HFFc6 (cell line): Measurements from ENCODE around the gene KATNAL1. TPM values are rescaled to one million over a fixed set of nuclear protein-coding genes. Genes with fewer than 3 reads are reported as not detected.

ENCODE experiments used
- DNase-seq: peaks from one replicate; pipeline ENCODE4 v3.0.0-alpha.2; 2018
- H3K27ac Mint-ChIP-seq: 2 replicates; pipeline ENCODE4 v1.8.0; 2020; ENCODE audit warnings: mild to moderate bottlenecking, mixed read lengths
- H3K27me3 Mint-ChIP-seq: 2 replicates; pipeline ENCODE4 v1.8.0; 2021; ENCODE audit warnings: mild to moderate bottlenecking, moderate library complexity, mixed read lengths; ENCODE audit not compliant: insufficient read depth
- H3K36me3 Mint-ChIP-seq: 2 replicates; pipeline ENCODE4 v1.8.0; 2021; ENCODE audit warnings: low read depth, mixed read lengths
- H3K4me1 Mint-ChIP-seq: 2 replicates; pipeline ENCODE4 v1.8.0; 2020; ENCODE audit warnings: low read depth, mixed read lengths
- H3K4me3 Mint-ChIP-seq: 2 replicates; pipeline ENCODE4 v1.8.0; 2020; ENCODE audit warnings: mild to moderate bottlenecking, moderate library complexity, mixed read lengths
- H3K9me3 Mint-ChIP-seq: 2 replicates; pipeline ENCODE4 v1.8.0; 2020; ENCODE audit warnings: mild to moderate bottlenecking, mixed read lengths
- total RNA-seq, 6 experiments: library from RNA; stranded (reverse); fragmentation: NEBNext Ultra II Directional; extraction: Animal tissue kit (Norgen Biotek cat#: 25700); gene quantifications; 2 replicates in 1 of 6; 3 replicates in 5 of 6; pipeline ENCODE4 v1.2.3, GENCODE V29; 2021
- TF ChIP-seq, protein P1 (sequence below): fragments of 200-600 bp; sonication (generic); IDR thresholded peaks from 2 replicates; pipeline ENCODE4 v1.5.0; 2021; ENCODE audit warnings: antibody characterized with exemption, mild to moderate bottlenecking

KATNAL1 gene
- total RNA-seq, 6 experiments from 2014 or later: 48.2 to 71.4 (median 61.2) TPM

DNA sequence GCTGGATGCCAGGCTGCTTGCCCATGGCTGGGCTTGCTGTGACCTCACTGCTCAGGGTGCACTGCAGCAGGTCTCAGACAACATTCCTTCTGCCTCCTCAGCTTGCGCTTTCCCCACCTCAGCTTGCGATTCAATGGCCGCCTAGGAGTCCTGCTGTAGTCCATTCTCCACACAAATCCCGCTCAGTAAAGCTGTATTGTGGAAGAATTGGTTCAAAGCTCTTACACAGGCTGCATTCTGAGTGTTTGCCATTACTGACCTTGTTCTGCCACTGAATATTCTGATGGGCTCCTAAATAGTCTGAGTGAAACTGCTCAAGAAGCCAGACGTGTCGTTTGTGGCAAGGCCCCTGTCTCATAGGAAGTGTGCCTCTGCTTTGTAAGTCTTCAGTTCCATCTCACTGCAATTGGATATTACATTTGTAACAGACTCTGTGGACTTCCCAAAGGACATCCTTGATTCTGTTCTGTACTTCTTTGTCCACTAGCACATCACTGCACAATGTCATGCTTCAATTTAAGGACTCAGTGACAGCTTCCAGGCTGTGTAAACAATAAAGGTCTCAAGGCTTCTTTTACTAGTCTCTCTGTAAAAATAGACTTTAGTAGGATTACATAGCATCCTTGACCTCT is 49.8 kb downstream of the KATNAL1 start:
- Mint-ChIP-seq H3K4me3 (no peak overlapping the region), H3K36me3 (peaks cover 10% of the 10 kb centered on the region)

DNA sequence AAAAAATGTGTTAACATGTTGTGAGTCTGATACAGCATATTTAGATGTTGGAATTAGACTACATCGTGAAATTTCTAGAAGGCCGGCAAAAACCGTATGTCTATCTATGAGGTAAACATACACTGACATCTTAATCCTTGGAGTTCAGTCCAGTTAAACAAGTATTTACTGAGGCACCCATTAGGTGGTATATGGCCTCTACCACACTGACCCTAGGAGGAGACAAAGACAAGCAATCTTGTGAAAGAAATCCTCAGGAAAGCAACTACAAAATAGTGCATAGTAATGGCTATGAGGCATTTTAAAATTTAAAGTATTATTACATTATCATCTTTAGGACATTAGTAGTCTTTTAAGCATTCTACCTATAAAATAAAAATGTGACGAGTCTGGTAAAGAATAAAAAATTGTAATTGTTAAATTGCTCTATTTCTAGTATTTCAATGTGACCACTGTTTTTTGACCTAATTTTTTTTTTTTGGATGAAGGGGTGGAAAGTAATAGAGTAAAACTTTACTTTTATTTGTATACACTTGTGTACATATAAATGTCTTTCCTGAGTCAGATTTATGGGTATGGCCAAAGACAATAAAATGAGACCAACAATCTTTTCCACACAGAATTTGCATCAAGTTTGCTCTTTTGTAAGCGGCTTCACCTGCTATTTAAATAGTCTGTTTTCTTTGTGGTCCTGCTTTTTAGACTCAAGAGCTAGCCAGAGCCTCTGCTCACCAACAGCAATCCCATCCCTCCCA is 50.5 kb downstream of the KATNAL1 start:
- no peak for DNase-seq
- H3K27me3 Mint-ChIP-seq: no peaks in the 10 kb centered on the region; the same call in 1 of the 2 replicates
- peaks cover 26% of the 10 kb centered on the region for H3K4me1 Mint-ChIP-seq
- H3K9me3 Mint-ChIP-seq: no peaks in the 10 kb centered on the region
- peaks cover 10% of the 10 kb centered on the region for H3K36me3 Mint-ChIP-seq
- TF ChIP-seq, protein P1, sequence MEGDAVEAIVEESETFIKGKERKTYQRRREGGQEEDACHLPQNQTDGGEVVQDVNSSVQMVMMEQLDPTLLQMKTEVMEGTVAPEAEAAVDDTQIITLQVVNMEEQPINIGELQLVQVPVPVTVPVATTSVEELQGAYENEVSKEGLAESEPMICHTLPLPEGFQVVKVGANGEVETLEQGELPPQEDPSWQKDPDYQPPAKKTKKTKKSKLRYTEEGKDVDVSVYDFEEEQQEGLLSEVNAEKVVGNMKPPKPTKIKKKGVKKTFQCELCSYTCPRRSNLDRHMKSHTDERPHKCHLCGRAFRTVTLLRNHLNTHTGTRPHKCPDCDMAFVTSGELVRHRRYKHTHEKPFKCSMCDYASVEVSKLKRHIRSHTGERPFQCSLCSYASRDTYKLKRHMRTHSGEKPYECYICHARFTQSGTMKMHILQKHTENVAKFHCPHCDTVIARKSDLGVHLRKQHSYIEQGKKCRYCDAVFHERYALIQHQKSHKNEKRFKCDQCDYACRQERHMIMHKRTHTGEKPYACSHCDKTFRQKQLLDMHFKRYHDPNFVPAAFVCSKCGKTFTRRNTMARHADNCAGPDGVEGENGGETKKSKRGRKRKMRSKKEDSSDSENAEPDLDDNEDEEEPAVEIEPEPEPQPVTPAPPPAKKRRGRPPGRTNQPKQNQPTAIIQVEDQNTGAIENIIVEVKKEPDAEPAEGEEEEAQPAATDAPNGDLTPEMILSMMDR: no peak
- H3K4me3 Mint-ChIP-seq: no peak overlapping the region
- H3K27ac Mint-ChIP-seq: peak overlapping the region; percentile 61

More for the DNA sequence above, 49.8 kb downstream of the KATNAL1 start:
- Mint-ChIP-seq H3K9me3 (no peaks in the 10 kb centered on the region), H3K27me3 (no peaks in the 10 kb centered on the region; the same call in 1 of the 2 replicates), H3K27ac (peak overlapping the region; percentile 61), H3K4me1 (peaks cover 26% of the 10 kb centered on the region)
- no peak for DNase-seq
- TF ChIP-seq, protein P1: no peak

DNA sequence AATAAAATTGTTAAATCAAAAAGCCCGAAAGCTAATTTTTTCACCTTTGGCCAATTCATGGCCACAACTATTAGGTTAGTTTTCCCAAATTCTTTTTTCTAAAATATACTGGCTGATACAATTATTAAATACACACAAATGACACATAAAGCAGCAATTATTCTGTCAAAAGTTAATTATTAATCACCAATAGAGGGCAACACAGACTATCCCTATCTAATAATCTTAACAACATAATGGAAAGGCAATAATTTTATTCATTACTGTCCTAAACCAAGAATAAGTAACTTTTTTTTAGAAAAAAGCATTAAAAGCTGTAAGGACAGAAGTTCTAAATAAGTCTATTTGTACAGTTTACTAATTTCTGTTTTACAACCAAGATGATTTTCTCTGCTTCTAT is 51.7 kb downstream of the KATNAL1 start:
- Mint-ChIP-seq H3K9me3 (no peaks in the 10 kb centered on the region), H3K27me3 (no peaks in the 10 kb centered on the region; the same call in 1 of the 2 replicates), H3K27ac (no peak overlapping the region), H3K36me3 (peaks cover 16% of the 10 kb centered on the region), H3K4me1 (peaks cover 26% of the 10 kb centered on the region), H3K4me3 (no peak overlapping the region)
- DNase-seq: no peak
- TF ChIP-seq, protein P1: peak; percentile 60

DNA sequence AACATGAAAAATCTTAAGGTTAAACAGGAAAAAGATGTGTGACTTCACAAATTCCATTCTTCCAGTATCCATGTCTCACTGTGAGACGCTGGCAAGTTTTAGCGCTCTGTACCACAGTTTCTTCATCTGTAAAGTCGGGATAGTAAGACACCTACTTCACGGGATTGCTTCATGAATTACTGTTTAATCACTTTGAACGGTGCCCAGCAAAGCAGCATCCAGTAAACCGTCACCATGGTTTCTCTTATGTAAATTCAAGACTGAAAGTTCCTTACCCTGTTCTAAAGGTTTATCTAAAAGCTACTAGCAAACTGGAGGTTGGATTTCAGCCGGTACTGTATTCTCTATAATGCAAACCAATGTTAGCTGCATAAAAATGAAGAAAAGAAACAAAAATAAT is 53.5 kb downstream of the KATNAL1 start:
- peaks cover 20% of the 10 kb centered on the region for H3K4me1 Mint-ChIP-seq
- H3K27me3 Mint-ChIP-seq: no peaks in the 10 kb centered on the region
- peaks cover 27% of the 10 kb centered on the region for H3K36me3 Mint-ChIP-seq
- DNase-seq: no peak
- H3K4me3 Mint-ChIP-seq: no peak overlapping the region
- no peaks in the 10 kb centered on the region for H3K9me3 Mint-ChIP-seq
- TF ChIP-seq, protein P1: no peak
- H3K27ac Mint-ChIP-seq: no peak overlapping the region; the same call in 1 of the 2 replicates

DNA sequence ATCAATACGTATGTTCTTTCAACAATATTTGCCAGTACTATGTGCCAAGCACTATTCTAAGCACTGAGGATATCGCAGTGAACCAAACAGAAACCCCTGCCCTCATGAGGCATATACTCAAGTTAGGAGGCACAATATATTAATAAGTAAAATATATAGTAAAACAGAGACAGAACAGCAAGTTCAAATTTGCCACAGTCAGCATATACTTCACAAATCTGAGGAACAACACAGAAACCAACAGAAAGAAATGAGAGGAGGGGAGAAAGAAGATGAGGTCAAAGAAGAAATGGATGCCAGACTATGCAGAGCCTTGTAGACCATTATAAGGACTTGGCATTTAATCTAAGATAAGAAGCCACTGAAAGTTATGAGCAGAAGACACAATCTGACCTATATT is 59.9 kb downstream of the KATNAL1 start:
- H3K36me3 Mint-ChIP-seq: peaks cover 51% of the 10 kb centered on the region
- peaks cover 8% of the 10 kb centered on the region; the same call in 1 of the 2 replicates for H3K4me1 Mint-ChIP-seq
- H3K27ac Mint-ChIP-seq: no peak overlapping the region
- no peaks in the 10 kb centered on the region for H3K27me3 Mint-ChIP-seq
- no peak overlapping the region for H3K4me3 Mint-ChIP-seq
- TF ChIP-seq, protein P1: no peak
- no peak for DNase-seq
- H3K9me3 Mint-ChIP-seq: peaks cover 6% of the 10 kb centered on the region
